D721Med (cell line): ENCODE measurements around the gene FBXO31.

Experiments used
- DNase-seq: peaks from one replicate; pipeline ENCODE4 v3.0.0; 2011; ENCODE audit warnings: low spot score; ENCODE audit not compliant: insufficient read length
- FAIRE-seq: peaks from 2 replicates; lab custom pipeline; 2011; peaks lifted over from hg19 to GRCh38; lab: Jason Lieb, UNC
- TF ChIP-seq, protein P1 (sequence below): IDR thresholded peaks from 2 replicates; pipeline ENCODE4 v1.5.1; 2012; ENCODE audit warnings: mild to moderate bottlenecking, control low read depth; ENCODE audit not compliant: insufficient read depth; ENCODE audit errors: missing control alignments

The FBXO31 gene

DNA sequence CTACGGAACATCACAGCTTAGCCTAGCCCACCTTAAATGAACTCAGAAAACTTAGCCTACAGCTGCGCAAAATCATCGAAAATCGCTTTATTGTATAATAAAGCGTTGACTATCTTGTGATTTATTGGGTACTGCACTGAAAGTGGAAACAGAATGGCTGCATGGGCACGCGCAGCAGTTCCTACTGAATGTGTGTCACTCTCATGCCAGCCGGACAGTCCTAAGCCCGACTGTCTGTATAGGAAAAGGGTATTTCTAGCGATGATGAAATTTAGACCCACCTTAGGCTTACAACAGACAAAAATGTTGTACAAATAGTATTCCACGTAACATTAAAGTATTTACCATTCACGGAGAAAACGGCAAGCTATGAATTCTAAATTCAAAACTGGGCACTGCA, 9.3 kb downstream of the FBXO31 start:
- no peak for DNase-seq
- TF ChIP-seq, protein P1, sequence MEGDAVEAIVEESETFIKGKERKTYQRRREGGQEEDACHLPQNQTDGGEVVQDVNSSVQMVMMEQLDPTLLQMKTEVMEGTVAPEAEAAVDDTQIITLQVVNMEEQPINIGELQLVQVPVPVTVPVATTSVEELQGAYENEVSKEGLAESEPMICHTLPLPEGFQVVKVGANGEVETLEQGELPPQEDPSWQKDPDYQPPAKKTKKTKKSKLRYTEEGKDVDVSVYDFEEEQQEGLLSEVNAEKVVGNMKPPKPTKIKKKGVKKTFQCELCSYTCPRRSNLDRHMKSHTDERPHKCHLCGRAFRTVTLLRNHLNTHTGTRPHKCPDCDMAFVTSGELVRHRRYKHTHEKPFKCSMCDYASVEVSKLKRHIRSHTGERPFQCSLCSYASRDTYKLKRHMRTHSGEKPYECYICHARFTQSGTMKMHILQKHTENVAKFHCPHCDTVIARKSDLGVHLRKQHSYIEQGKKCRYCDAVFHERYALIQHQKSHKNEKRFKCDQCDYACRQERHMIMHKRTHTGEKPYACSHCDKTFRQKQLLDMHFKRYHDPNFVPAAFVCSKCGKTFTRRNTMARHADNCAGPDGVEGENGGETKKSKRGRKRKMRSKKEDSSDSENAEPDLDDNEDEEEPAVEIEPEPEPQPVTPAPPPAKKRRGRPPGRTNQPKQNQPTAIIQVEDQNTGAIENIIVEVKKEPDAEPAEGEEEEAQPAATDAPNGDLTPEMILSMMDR = no peak
- FAIRE-seq = no peak

DNA sequence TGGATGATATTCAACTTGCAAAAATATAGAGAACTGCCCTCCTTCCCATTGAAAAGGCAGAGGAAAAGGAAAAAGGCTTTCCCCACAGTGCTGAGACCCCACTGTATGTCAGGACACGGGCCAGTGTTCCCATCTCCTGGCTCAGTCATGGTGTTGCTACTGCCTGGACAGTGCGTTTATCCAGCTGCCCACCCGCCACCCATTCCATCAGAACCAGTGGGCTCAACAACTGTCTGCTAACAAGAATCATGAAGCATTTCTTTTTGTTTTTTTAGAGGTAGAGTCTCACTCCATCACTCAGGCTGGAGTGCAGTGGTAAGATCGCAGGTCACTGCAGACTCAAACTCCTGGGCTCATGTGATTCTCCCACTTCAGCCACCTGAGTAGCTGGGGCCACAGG, 11.3 kb downstream of the FBXO31 start:
- TF ChIP-seq, protein P1 = no peak
- FAIRE-seq (no peak), DNase-seq (no peak)

DNA sequence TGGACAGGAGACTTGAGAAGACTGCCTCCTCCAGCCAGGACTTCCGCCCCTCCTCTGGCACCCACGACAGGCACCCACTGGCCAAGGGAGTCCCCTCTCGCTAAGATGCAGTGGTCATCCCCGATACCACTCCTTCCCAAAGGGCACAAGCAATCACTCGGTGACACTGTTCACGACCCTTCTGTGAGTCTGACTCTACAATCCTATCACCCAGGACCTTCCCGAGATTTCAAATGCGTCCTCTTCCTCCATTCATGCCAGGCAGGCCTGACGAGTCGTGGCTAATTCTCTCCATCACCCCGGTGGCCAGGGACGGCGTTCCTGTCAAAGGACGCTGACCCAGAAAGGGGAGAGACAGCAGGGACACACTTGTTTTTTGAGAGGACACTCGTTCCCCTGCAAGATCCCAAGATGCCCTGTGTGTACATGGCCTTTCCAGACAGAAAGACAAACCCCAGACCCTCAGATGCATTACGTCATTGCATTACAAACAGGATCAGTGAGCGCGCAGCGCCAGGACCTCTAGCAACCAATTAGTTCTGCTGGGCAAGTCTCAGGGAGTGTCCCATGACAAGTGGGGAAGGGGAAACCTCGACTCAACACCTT, 12.2 kb downstream of the FBXO31 start:
- TF ChIP-seq, protein P1 = no peak
- DNase-seq (no peak), FAIRE-seq (no peak)

DNA sequence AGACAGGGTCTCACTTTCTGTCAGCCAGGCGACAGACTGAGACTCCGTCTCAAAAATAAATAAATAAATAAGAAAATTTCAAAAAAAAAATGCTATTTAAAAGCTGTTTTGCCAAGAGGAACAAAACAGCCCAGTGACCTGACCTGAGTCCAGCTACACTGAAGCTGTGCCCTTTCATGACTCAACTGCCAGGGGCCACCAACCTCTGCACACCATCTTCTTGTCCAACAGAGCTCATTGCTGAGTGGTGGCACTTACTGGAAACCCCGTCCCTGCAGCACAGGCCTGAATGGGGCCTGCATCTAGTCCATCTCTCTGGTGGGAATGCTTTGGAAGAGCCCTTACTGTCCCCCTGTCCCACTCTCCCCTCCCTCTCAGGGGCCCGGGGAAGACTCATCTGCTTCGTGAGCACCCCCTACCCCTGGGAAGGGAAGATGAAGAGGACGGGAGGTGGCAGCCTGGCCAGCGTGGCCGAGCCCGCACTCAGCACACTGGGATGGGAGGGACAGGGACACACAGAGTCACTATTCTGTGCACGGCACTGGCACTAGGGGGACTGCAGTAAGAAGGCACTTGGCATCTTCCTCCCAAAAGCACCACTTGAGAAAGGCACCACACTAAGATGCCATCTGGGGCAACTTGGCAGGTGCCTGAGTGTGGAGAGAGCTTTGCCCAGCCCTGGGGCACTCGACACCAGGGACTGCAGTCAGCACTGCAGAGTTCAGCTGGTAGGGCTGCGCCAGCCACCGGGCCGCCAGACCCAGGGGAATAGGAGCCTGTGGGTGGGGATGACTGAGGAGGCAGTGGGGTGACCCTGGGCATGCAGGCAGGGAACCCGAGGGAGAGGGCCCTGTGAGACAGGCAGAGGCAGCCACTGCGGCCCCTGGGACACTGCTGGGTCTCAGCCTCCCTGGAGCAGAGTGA, 13.5 kb downstream of the FBXO31 start:
- TF ChIP-seq, protein P1 = no peak
- DNase-seq (no peak), FAIRE-seq (no peak)

DNA sequence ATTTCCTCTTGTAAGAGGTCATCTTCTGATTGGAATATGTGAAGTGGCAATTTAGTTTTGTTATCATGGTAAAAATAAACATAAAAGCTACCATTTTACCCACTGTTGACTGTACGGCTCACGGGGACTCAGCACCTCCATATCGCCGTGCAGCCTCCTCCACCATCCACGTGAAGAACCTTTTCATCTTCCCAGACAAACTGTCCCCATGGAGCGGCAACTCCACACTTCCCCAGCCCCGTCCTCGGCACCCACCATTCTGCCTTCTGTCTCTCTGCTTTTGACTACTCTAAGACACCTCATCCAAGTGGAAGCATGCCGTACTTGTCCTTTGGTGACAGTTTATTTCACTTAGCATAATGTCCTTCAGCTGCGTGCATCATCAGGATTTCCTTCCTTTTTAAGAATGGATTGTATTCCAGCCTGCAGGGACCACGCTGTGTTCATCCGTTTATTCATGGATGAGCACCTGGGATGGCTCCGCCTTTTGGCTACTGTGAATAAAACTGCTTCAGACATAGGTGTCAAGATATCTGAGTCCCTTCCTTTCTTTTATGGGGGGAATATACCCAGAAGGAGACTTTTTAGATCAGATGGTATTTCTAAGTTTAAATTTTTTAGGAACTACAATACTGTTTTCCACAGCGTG, 14.3 kb downstream of the FBXO31 start:
- DNase-seq = no peak
- TF ChIP-seq, protein P1 = no peak
- FAIRE-seq = no peak

DNA sequence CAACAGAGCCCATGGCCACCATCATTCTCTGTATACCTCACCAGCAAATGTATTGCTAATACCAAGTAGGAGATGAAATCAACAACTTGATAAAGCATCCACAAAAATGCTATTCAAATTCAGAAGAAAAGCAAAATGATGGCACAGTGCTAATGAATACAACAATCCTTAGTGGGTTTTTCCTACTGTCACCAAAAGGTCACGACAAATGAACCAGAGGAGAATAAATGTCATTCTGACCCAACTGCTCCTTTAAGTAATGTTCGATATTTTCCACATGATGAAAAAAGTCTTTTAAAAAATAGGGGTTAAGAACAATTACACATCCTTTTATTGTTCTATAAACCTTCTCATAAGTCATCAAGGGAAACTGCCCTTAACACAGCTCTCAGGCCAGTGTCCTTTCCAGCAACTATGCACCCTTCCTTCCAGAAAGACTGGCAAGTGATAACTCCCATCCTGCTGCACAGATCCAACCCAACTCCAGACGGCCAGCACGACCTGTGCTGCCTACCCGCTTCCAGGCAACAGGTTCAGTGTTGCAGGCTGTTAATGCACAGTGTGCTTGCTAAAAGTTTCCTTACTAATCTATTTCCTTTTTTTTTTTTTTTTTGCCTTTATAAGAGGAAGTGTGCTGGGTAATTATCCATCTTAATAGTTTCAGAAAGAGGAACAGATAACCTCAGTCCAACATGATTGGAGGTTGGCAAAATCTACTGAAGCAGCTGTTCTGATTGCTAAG, 15.4 kb downstream of the FBXO31 start:
- DNase-seq = no peak
- TF ChIP-seq, protein P1 = no peak
- no peak for FAIRE-seq
